Activated T-helper 1 cell treated with anti-CD3 and anti-CD28 coated beads, Interleukin-2, amount 50 U/mL, for 16 hours (primary cell): Measurements from ENCODE around the gene CPLANE2.
"Not testable (repeated sequence)": the region's sequence is repeated elsewhere in the genome, so short reads cannot be mapped to it uniquely, and the experiment has no call there.

Source experiments
- DNase-seq, 2 donors: peaks; one replicate each; pipeline ENCODE4 v3.0.0-alpha.2; 2020; ENCODE audit warnings: low read depth in 1 of 2, low spot score in 1 of 2

CPLANE2 gene

GRCh38 chr1:16249596-16250241 lies 12.7 kb upstream of the CPLANE2 start:
- DNase-seq, result no peak

- no peak for DNase-seq
Measured at GRCh38 chr1:16248603-16249516, 11.9 kb upstream of the CPLANE2 start.

GRCh38 chr1:16248007-16248436 lies 11.0 kb upstream of the CPLANE2 start:
- DNase-seq, result no peak

GRCh38 chr1:16247441-16247840 lies 10.5 kb upstream of the CPLANE2 start:
- no peak for DNase-seq

- no peak for DNase-seq
Measured at GRCh38 chr1:16246961-16247360, 10.0 kb upstream of the CPLANE2 start.

GRCh38 chr1:16246239-16246638 lies 9.3 kb upstream of the CPLANE2 start:
- DNase-seq, result not testable (repeated sequence)

- no peak for DNase-seq
Measured at GRCh38 chr1:16245476-16246196, 8.7 kb upstream of the CPLANE2 start.

- DNase-seq, result no peak
Measured at GRCh38 chr1:16244650-16245285, 7.8 kb upstream of the CPLANE2 start.

- DNase-seq, result peak; percentile 53 to 59
Measured at GRCh38 chr1:16243936-16244649, 7.1 kb upstream of the CPLANE2 start.

- DNase-seq, result no peak
Measured at GRCh38 chr1:16243215-16243610, 6.2 kb upstream of the CPLANE2 start.

- DNase-seq, result no peak
Measured at GRCh38 chr1:16242556-16243214, 5.7 kb upstream of the CPLANE2 start.

GRCh38 chr1:16241221-16241708 lies 4.3 kb upstream of the CPLANE2 start:
- DNase-seq, result no peak

GRCh38 chr1:16239972-16240491 lies 3.0 kb upstream of the CPLANE2 start:
- DNase-seq, result no peak

GRCh38 chr1:16237343-16237830 lies 404 bp upstream of the CPLANE2 start:
- no peak for DNase-seq

- DNase-seq, result peak; percentile 20 to 23
Measured at GRCh38 chr1:16235944-16236510, 956 bp downstream of the CPLANE2 start.

GRCh38 chr1:16235347-16235746 lies 1.6 kb downstream of the CPLANE2 start:
- no peak for DNase-seq

- DNase-seq, result no peak
Measured at GRCh38 chr1:16233431-16233830, 3.6 kb downstream of the CPLANE2 start.

- no peak for DNase-seq
Measured at GRCh38 chr1:16232316-16232710, 4.7 kb downstream of the CPLANE2 start.
